Fibroblast of lung (primary cell): Measurements from ENCODE around the gene ALPK1. TPM values are rescaled to one million over a fixed set of nuclear protein-coding genes. Genes with fewer than 3 reads are reported as not detected.

ENCODE experiments used
- DNase-seq, 2 donors: peaks; one replicate each; pipeline versions ENCODE4 v3.0.0 to v3.0.0-alpha.2; 2010; ENCODE audit warnings: low read depth in 2 of 2
- H2AFZ ChIP-seq: 2 replicates; pipeline ENCODE4 v1.5.1; 2012; ENCODE audit warnings: low read length, control low read depth, inconsistent platforms
- H3K27ac ChIP-seq: 2 replicates; pipeline ENCODE4 v1.5.1; 2011; ENCODE audit warnings: low read length, control low read depth; ENCODE audit not compliant: insufficient read depth
- H3K27me3 ChIP-seq: 2 replicates; pipeline ENCODE4 v1.5.1; 2011; ENCODE audit warnings: mild to moderate bottlenecking, low read length; ENCODE audit not compliant: control insufficient read depth, insufficient read depth
- H3K36me3 ChIP-seq: 2 replicates; pipeline ENCODE4 v1.5.1; 2011; ENCODE audit warnings: low read length; ENCODE audit not compliant: control insufficient read depth, insufficient read depth
- H3K4me1 ChIP-seq: 2 replicates; pipeline ENCODE4 v1.5.1; 2011; ENCODE audit warnings: low read length; ENCODE audit not compliant: control insufficient read depth, insufficient read depth; ENCODE audit errors: extremely low read depth
- H3K4me2 ChIP-seq: 2 replicates; pipeline ENCODE4 v1.5.1; 2011; ENCODE audit warnings: low read length, control low read depth; ENCODE audit not compliant: insufficient read depth; ENCODE audit errors: extremely low read depth
- H3K4me3 ChIP-seq, 4 experiments: fragments of 200-600 bp in 1 of 4; sonication (generic) in 1 of 4; replicated peaks in 1 of 4; 2 replicates each; pipeline ENCODE4 v1.5.1; 2011 to 2016; ENCODE audit warnings: low read length in 4 of 4, low read depth in 3 of 4, mild to moderate bottlenecking in 3 of 4, control low read depth in 2 of 4, inconsistent platforms in 1 of 4, mixed read lengths in 1 of 4; ENCODE audit not compliant: insufficient read depth in 1 of 4; ENCODE audit errors: control extremely low read depth in 1 of 4
- H3K79me2 ChIP-seq: 2 replicates; pipeline ENCODE4 v1.5.1; 2012; ENCODE audit warnings: mild to moderate bottlenecking, low read length, inconsistent platforms; ENCODE audit not compliant: control insufficient read depth, insufficient read depth
- H3K9ac ChIP-seq: 2 replicates; pipeline ENCODE4 v1.5.1; 2011; ENCODE audit warnings: mild to moderate bottlenecking, low read length, control low read depth; ENCODE audit not compliant: insufficient read depth
- H3K9me3 ChIP-seq: 2 replicates; pipeline ENCODE4 v1.5.1; 2012; ENCODE audit warnings: low read depth, low read length; ENCODE audit not compliant: control insufficient read depth, insufficient read depth
- H4K20me1 ChIP-seq: 2 replicates; pipeline ENCODE4 v1.5.1; 2011; ENCODE audit warnings: low read length; ENCODE audit not compliant: control insufficient read depth, insufficient read depth; ENCODE audit errors: extremely low read depth
- CTCF ChIP-seq, 2 donors: IDR thresholded peaks in 1 of 2; conservative IDR thresholded peaks in 1 of 2; 1 replicate in 1 of 2; 2 replicates in 1 of 2; pipeline ENCODE4 v1.5.1; 2011 to 2012; ENCODE audit warnings: low read length in 2 of 2, control low read depth in 1 of 2, inconsistent platforms in 1 of 2, low read depth in 1 of 2, mild to moderate bottlenecking in 1 of 2
- EZH2 ChIP-seq: IDR thresholded peaks from 2 replicates; pipeline ENCODE4 v1.5.1; 2012; ENCODE audit warnings: low read length, control low read depth, mild to moderate bottlenecking; ENCODE audit errors: missing control alignments
- polyA plus RNA-seq, 2 donors: library from polyadenylated mRNA; depleted of rRNA in 1 of 2; stranded (reverse) in 1 of 2; unstranded in 1 of 2; fragments of >200 nt; gene quantifications; 2 replicates each; pipeline ENCODE4 v1.2.1, GENCODE V29; 2011 to 2012; ENCODE audit warnings: missing spikeins in 1 of 2
- total RNA-seq: library from RNA; depleted of rRNA; stranded (reverse); fragments of >200 nt; gene quantifications from 2 replicates; pipeline ENCODE4 v1.2.1, GENCODE V29; 2014

ALPK1 gene
- total and polyA plus RNA-seq, 2 donors (not counting 1 experiment from before 2014, with no cell fraction given): 9.3 to 50.2 TPM

DNA sequence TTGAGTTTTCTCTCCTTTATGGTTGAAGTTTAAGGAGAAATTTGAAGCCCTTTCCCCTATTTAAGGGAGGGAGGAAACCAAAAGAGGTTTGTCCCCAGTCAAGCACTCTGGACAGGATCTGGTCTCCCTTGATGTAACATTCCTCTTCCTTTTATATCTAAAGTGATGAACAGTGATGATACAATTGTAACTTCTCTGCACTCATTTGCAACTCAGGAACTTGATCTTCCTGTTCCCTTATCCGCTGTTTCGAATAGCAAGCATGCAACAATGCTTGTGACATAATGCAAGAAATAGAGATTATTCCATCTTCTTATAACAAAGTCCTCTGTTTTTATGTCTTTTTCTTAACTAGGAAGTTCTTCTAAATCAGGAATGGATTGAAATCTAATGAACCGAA lies 18.3 kb downstream of the ALPK1 start:
- H3K27ac ChIP-seq: no peak overlapping the region
- no peak overlapping the region for H3K9ac ChIP-seq
- H3K4me1 ChIP-seq: no peaks in the 10 kb centered on the region
- no peak for DNase-seq
- no peaks in the 10 kb centered on the region for H3K9me3 ChIP-seq
- H3K4me3 ChIP-seq: no peak overlapping the region
- TF ChIP-seq CTCF (conservative IDR thresholded peaks at IDR 0.05 in 1 of 2, IDR thresholded peaks at IDR 0.05 in 1 of 2; ENCODE audit: low read depth in 1 of 2, low read length in 2 of 2) (no peak), EZH2 (no peak)
- H4K20me1 ChIP-seq: no peaks in the 10 kb centered on the region
- no peaks in the 10 kb centered on the region for H3K79me2 ChIP-seq
- no peak overlapping the region for H3K4me2 ChIP-seq
- H2AFZ ChIP-seq: no peak overlapping the region
- H3K27me3 ChIP-seq: no peaks in the 10 kb centered on the region
- H3K36me3 ChIP-seq: no peaks in the 10 kb centered on the region

DNA sequence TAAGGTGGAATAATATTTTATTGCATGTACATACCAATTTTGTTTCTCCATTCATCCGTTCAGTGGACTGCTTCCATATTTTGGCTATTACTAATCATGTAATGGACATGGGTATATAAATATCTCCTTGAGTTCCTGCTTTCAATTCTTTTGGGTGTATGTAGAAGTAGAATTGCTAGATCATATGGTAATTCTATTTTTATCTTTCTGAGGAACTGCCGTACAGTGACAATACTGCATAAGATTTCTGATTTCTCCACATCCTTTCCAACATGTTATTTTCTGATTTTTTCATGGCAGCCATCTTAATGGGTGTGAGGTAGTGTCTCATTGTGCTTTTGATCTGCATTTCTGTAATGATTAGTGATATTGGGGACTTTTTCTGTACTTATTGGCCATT lies 19.2 kb downstream of the ALPK1 start:
- H3K4me3 ChIP-seq: no peak overlapping the region
- H4K20me1 ChIP-seq: no peaks in the 10 kb centered on the region
- no peak for TF ChIP-seq EZH2
- no peak for TF ChIP-seq CTCF (conservative IDR thresholded peaks at IDR 0.05 in 1 of 2, IDR thresholded peaks at IDR 0.05 in 1 of 2; ENCODE audit: low read depth in 1 of 2, low read length in 2 of 2)
- H3K4me1 ChIP-seq: no peaks in the 10 kb centered on the region
- H3K9ac ChIP-seq: no peak overlapping the region
- H3K79me2 ChIP-seq: no peaks in the 10 kb centered on the region
- no peak for DNase-seq
- no peak overlapping the region for H2AFZ ChIP-seq
- H3K36me3 ChIP-seq: no peaks in the 10 kb centered on the region
- no peak overlapping the region for H3K27ac ChIP-seq
- no peak overlapping the region for H3K4me2 ChIP-seq
- no peaks in the 10 kb centered on the region for H3K9me3 ChIP-seq
- H3K27me3 ChIP-seq: no peaks in the 10 kb centered on the region

DNA sequence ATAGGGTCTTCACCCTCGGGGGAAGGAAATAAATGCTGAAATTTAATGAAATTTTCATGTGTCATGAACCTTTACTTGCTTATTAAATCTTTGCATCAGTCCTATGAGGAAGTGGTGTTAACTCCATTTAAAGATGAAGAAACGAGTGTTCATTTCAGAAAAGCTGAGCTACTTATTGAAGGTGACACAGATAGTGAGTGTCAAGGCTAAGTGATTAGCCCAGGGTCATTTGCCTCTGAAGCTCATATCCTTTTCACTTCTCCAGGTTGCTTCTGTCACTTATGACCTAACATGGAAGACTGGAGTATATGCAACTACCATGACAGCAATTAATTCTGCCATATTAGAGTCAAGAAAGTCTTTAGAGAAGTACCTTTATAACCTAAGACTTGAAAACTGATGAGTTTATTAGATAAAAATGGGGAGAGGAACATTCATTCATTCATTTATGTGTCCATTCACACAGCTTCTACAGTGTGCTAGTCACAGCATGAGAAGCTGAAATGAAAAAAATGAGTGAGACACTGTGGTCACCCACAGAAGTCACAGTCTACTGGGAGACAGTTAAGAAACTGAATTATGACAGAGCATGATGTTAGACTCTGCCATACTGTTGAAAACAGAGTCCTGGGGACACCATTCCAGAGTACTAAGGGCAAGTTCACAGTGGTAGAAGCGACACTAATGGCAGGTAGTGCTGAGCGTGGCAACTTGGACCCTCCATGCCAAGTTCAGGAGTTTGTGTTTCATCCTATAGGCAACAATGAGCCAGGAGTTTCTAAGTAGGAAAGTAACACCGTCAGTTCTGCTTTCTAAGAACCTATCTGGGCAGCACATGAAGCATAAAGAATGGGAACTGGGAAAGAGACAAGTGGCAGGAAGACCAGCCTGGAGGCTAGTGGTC lies 21.3 kb downstream of the ALPK1 start:
- Histone ChIP-seq H3K9me3 (no peaks in the 10 kb centered on the region), H3K27me3 (no peaks in the 10 kb centered on the region)
- no peak for TF ChIP-seq EZH2
- TF ChIP-seq CTCF (conservative IDR thresholded peaks at IDR 0.05 in 1 of 2, IDR thresholded peaks at IDR 0.05 in 1 of 2; ENCODE audit: low read depth in 1 of 2, low read length in 2 of 2): no peak

More for the DNA sequence above, 21.3 kb downstream of the ALPK1 start:
- H3K4me2 ChIP-seq: no peak overlapping the region
- H3K79me2 ChIP-seq: no peaks in the 10 kb centered on the region
- H3K4me1 ChIP-seq: no peaks in the 10 kb centered on the region
- H4K20me1 ChIP-seq: no peaks in the 10 kb centered on the region
- H3K9ac ChIP-seq: no peak overlapping the region
- no peaks in the 10 kb centered on the region for H3K36me3 ChIP-seq
- H3K27ac ChIP-seq: no peak overlapping the region
- H3K4me3 ChIP-seq: no peak overlapping the region
- no peak for DNase-seq
- no peak overlapping the region for H2AFZ ChIP-seq
